Eye (tissue), 1 donor: ENCODE results near the gene SEMA3D.
"Not testable (repeated sequence)": the region's sequence is repeated elsewhere in the genome, so short reads cannot be mapped to it uniquely, and the experiment has no call there.

Experiments
- DNase-seq: peaks from one replicate; pipeline ENCODE4 v3.0.0-alpha.2; 2015

The SEMA3D gene

DNA sequence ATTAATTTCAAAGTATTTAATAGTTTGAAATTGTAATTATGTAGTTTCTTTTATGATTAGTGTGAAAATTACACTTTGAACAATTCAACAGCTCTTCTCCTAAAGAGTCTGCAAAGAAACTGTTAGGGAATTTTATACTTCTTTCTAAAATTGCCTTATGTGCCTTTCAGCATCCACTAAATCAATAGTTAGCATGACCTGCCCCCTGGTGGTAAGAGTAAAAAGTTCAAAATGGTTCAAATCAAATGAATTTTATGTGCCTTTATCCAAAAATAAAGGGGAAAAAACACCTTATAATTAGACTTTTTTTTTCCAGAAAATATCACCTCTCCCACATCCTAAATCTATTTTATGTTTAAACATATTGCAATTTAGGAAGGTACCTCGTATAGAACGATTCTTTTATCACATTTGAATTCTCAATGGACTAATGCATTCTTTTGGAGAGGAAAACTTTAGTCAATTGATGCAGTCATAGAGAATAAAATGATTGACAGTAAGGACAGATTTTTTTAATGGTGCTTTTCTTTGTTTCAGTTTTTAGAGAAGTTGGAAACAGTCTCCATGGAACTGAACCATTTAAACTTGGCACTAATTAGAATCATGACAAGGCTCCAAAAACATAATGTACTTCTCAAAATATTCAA, 163.7 kb downstream of the SEMA3D start:
- DNase-seq, result peak; percentile 93

- no peak for DNase-seq
These were observed 164.7 kb downstream of the SEMA3D start for GRCh38 chr7:85022064-85022697.

DNA sequence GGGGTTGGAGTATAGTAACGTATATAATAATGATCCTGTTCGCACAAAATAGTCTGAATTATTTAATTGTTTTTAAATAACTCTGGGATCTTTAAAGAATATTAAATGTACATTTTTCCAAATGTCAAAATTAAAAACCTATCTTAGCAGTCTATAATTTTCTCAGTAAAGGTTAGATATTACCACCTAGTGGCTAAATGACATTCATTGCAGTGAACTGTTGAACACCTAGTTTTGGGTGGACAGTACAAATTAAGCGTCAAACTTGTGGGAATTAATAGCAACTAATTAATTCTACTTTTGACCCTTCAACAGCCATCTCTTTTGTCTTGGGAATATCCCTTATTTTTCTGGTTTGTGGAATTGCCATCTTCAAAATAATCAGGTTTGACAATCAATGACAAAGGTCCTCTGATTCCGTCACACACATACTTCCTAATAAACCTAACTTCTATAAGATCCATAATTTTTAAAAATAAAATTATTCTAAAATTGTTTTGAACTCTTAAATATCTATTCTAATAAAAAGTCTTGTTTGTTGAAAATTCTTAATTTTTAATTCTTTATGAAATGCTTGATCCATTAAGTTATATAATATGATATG, 165.7 kb downstream of the SEMA3D start:
- DNase-seq, result peak; percentile 59

GRCh38 chr7:85019778-85020177, 167.1 kb downstream of the SEMA3D start:
- no peak for DNase-seq

GRCh38 chr7:85019176-85019575, 167.7 kb downstream of the SEMA3D start:
- DNase-seq, result no peak

GRCh38 chr7:85018498-85018897, 168.4 kb downstream of the SEMA3D start:
- peak; percentile 65 for DNase-seq

- DNase-seq, result no peak
These were observed 170.6 kb downstream of the SEMA3D start for GRCh38 chr7:85016286-85016685.

- no peak for DNase-seq
These were observed 171.8 kb downstream of the SEMA3D start for GRCh38 chr7:85014936-85015660.

DNA sequence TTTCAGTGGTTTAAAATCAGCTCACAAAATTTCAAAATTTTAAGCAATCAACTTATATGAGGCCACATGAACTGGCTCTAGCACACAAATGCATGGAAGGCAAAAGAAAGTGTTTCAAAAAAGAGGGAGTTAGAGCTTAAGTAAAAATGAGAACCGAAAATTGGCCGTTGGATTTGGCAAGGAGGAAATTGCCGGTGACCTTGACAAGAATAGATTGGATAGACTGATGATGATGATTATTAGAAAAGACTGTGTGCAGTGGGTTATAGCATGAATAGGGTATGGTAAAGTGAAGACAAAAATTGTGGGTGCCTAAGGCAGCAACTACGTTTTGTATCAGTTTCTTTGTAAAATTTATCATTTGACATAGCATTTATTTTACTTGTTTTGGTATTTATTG, 175.7 kb downstream of the SEMA3D start:
- peak; percentile 51 for DNase-seq

GRCh38 chr7:85010306-85010705, 176.6 kb downstream of the SEMA3D start:
- no peak for DNase-seq

- no peak for DNase-seq
These were observed 180.1 kb downstream of the SEMA3D start for GRCh38 chr7:85006754-85007153.

GRCh38 chr7:85004402-85004801, 182.5 kb downstream of the SEMA3D start:
- no peak for DNase-seq

DNA sequence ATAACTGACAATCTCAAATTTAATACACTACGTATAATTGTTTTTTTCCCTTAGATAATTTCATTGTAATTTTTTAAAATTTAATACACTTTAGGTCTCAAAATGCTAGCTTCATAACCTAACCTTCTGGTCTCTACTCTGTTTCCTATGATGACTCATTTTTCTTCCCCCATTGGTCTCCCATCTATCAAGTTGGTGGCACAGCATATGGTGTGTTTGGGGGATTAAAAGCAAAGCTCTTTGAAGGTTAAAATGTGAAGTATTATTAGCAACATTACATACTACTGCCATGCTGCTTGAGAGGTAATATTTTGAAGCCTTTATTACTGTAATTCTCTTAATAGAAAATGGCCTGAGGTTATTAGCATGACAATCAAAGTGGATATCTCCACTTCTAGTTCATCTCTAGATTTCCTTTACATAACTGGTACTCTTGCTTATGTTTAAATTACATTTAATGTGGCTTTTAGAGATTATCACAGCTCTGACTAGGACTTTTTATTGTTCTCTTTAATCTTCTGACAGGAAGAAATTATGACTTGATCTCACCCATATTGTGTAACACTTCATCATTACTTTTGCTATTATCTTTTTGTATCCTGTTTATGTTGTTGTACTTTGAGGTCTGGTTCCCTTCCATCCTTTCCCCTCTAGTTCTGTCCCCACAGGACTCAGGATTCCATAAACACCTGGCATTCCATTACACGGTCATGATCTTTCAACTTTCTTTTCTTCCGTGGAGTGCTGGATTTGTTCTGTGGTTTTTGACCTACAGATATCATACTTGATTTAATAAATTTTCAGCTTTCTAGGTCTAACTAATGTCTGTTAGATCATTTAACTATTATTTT, 185.1 kb downstream of the SEMA3D start:
- no peak for DNase-seq

GRCh38 chr7:85000735-85001350, 186.0 kb downstream of the SEMA3D start:
- peak; percentile 53 for DNase-seq

DNA sequence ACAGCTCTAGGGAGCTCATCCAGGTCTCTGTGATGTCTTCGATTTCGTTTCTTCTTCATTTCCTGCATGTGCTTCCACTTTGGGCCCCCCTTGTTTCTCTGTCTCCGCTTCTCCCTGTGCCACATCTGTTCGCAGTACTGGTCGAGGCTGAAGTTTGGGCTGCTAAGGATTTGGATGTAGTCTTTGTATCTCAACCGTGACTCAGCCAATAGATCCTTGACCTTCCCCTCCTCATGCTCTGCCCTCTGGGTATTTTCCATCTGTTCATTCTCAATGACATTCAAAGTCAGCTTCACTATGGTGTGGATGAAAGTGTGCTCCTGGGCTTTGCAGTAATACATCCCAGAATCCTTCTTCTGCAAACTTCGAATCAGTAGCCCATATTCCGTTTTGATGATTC, 187.4 kb downstream of the SEMA3D start:
- no peak for DNase-seq

- DNase-seq, result no peak
These were observed 188.2 kb downstream of the SEMA3D start for GRCh38 chr7:84998665-84999064.

DNA sequence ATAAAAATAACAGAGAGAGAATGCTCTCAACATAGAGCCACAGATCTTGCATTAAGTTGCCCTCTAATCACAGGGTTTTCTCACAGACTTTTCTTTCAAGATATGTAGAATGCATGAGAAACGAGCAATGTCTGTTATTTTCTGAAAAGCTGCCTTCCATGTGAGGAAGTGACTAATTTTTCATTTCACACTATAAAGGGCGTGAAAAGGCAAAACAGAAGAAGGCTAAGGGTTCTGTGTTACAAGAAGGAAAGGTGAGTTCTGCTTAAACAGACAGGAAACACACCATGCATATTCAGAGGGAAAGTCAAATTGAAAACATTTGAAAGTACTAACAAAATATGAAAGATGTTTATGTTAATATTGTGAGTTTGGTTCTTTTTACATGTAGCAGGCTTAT, 189.2 kb downstream of the SEMA3D start:
- no peak for DNase-seq

- not testable (repeated sequence) for DNase-seq
These were observed 193.9 kb downstream of the SEMA3D start for GRCh38 chr7:84992954-84993353.

DNA sequence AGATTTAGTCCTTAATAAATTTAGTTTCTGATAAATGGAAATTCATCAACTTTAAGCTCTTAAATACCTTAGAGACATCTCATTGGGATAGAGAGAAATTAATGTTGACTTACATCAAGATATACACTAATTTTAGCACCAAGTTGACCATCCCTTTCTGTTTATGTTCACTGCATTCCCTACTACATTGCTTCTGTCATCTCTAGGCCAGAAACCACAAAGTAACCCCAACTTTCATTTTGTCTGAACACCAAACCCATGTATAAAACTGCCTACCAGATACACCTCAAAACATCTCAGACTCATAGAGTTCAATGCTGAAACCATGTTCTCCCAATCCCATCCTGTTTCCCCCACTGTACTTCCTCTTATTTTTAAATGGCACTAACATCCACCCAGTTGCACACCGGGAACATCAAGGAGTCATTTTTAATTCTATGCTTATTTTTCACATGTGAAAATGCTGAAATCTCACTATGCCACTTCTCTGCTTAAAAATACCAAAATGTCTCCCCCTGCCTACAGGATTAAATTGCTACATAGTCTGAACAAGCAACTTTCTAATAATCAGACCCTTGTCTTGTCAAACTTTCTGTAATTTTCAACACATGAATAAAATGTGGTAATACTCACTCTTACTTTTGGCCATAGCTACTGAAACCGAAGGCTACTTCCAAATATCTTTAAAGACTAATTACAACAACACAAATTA, 201.6 kb downstream of the SEMA3D start:
- DNase-seq, result no peak

DNA sequence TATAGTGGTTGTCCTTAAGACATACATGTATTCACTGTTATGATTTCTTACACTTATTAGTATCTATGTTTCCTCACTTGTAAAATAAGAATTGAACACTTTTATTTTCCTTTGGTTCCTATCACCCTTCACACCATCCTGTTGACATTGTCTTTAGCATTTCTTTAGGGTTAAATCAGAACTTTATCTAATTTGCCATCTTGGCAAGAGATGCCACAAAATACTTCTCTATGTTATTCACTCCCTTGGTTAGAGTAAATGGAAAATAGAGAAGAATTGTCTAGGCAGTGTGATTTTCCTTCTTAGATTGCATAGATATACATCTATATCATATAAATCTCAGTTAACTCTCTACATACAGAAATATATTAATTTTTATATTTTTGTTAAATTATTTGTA, 204.7 kb downstream of the SEMA3D start:
- no peak for DNase-seq
